Measurements from ENCODE around the gene EDDM13. TPM values are rescaled to one million over a fixed set of nuclear protein-coding genes. Genes with fewer than 3 reads are reported as not detected.

Gene EDDM13
- total and polyA plus RNA-seq, 10 of the 15 experiments (the other 5 are each of a cell fraction or from before 2014, with no cell fraction given): 0.15 to 0.37 TPM; not detected in 8

GRCh38 chr19:56282809-56283208 lies 10.3 kb downstream of the EDDM13 start:
- no peak overlapping the region for H3K4me3 ChIP-seq
- intact Hi-C loops (cut with micrococcal nuclease; ENCODE audit: unreplicated experiment) (no loop called here), in situ Hi-C loops (cut with MboI) (no loop called here)
- CTCF ChIA-PET: interaction anchor here (0.7 kb wide), 1 partner anchor 27 kb away, joined by 4 read pairs; no protein-coding TSS in a partner anchor
- SMC1A ChIA-PET (ENCODE audit: uncharacterized antibody, unreplicated experiment): no interaction called here
- no peak overlapping the region for H2AFZ ChIP-seq (ENCODE audit: control insufficient read depth, low read depth, low read length)
- no peaks in the 10 kb centered on the region for H4K20me1 ChIP-seq (ENCODE audit: control insufficient read depth, insufficient read depth)
- H3K9ac ChIP-seq (ENCODE audit: control insufficient read depth, insufficient read depth, low read length): no peak overlapping the region
- BruUV-seq (replicated peaks): no TSS peak
- H3K79me2 ChIP-seq (ENCODE audit: control insufficient read depth, insufficient read depth, low read length): no peaks in the 10 kb centered on the region
- no peak for TF ChIP-seq E4F1 (IDR thresholded peaks at IDR 0.05; ENCODE audit: borderline replicate concordance, partially characterized antibody)
- no peaks in the 10 kb centered on the region for H3K36me3 ChIP-seq (ENCODE audit: control insufficient read depth in 2 of 2, insufficient read depth in 2 of 2, low read length in 1 of 2)
- POLR2A ChIA-PET: no interaction called here
- ATAC-seq (no peak), FAIRE-seq (no peak), DNase-seq (ENCODE audit: low read depth, low spot score) (no peak)
- H3K4me2 ChIP-seq (ENCODE audit: control insufficient read depth, insufficient read depth): no peak overlapping the region
- no peak overlapping the region for H3K27ac ChIP-seq (ENCODE audit: control insufficient read depth, insufficient read depth)
- RAD21 ChIA-PET (ENCODE audit: unreplicated experiment): no interaction called here
- no peaks in the 10 kb centered on the region for H3K4me1 ChIP-seq (ENCODE audit: control insufficient read depth, insufficient read depth, low read length)
- H3K9me3 ChIP-seq (replicated peaks; ENCODE audit: control insufficient read depth, insufficient read depth, low read length): no peaks in the 10 kb centered on the region
- 100% methylated on average over 4 of the region's 4 CpGs for WGBS (ENCODE audit: insufficient coverage, insufficient replicate concordance, low lambda C conversion rate, missing lambda C conversion rate)
- H3K27me3 ChIP-seq (replicated peaks in 1 of 2; ENCODE audit: control insufficient read depth in 2 of 2, insufficient read depth in 2 of 2, low read length in 1 of 2): no peaks in the 10 kb centered on the region

GRCh38 chr19:56284746-56285145 lies 12.2 kb downstream of the EDDM13 start:
- TF ChIP-seq CBX3 (IDR thresholded peaks at IDR 0.05; ENCODE audit: borderline replicate concordance, low read depth) (no peak), BMI1 (IDR thresholded peaks at IDR 0.05; ENCODE audit: borderline replicate concordance) (no peak), ZNF384 (IDR thresholded peaks at IDR 0.05; ENCODE audit: borderline replicate concordance, low read depth, low read length) (no peak), NFXL1 (IDR thresholded peaks at IDR 0.05; ENCODE audit: borderline replicate concordance) (no peak), SREBF2 (IDR thresholded peaks at IDR 0.05; ENCODE audit: low read length) (no peak), HDGF (IDR thresholded peaks at IDR 0.05) (no peak)
- ChIA-PET RAD21 (ENCODE audit: unreplicated experiment) (no interaction called here), CTCF (no interaction called here), SMC1A (ENCODE audit: uncharacterized antibody, unreplicated experiment) (no interaction called here), POLR2A (no interaction called here)
- 97% methylated on average over 3 of the region's 3 CpGs for WGBS (ENCODE audit: insufficient coverage, insufficient replicate concordance, low lambda C conversion rate, missing lambda C conversion rate)
- in situ Hi-C loops (cut with MboI) (no loop called here), intact Hi-C loops (cut with micrococcal nuclease; ENCODE audit: unreplicated experiment) (no loop called here)
- no peaks in the 10 kb centered on the region for H3K36me3 ChIP-seq (ENCODE audit: control insufficient read depth in 2 of 2, insufficient read depth in 2 of 2, low read length in 1 of 2)
- no peak overlapping the region for H2AFZ ChIP-seq (ENCODE audit: control insufficient read depth, low read depth, low read length)
- H3K4me3 ChIP-seq: no peak overlapping the region
- H3K79me2 ChIP-seq (ENCODE audit: control insufficient read depth, insufficient read depth, low read length): no peaks in the 10 kb centered on the region
- no TSS peak for BruUV-seq (replicated peaks)
- H3K27me3 ChIP-seq (replicated peaks in 1 of 2; ENCODE audit: control insufficient read depth in 2 of 2, insufficient read depth in 2 of 2, low read length in 1 of 2): no peaks in the 10 kb centered on the region
- H3K4me2 ChIP-seq (ENCODE audit: control insufficient read depth, insufficient read depth): no peak overlapping the region
- ATAC-seq: no peak
- no peaks in the 10 kb centered on the region for H3K9me3 ChIP-seq (replicated peaks; ENCODE audit: control insufficient read depth, insufficient read depth, low read length)
- H3K27ac ChIP-seq (ENCODE audit: control insufficient read depth, insufficient read depth): no peak overlapping the region
- H3K4me1 ChIP-seq (ENCODE audit: control insufficient read depth, insufficient read depth, low read length): no peaks in the 10 kb centered on the region
- DNase-seq (ENCODE audit: low read depth, low spot score): no peak
- H3K9ac ChIP-seq (ENCODE audit: control insufficient read depth, insufficient read depth, low read length): no peak overlapping the region
- no peak for FAIRE-seq
- H4K20me1 ChIP-seq (ENCODE audit: control insufficient read depth, insufficient read depth): no peaks in the 10 kb centered on the region
